Measurements from ENCODE around the gene DNAJC27.

DNA sequence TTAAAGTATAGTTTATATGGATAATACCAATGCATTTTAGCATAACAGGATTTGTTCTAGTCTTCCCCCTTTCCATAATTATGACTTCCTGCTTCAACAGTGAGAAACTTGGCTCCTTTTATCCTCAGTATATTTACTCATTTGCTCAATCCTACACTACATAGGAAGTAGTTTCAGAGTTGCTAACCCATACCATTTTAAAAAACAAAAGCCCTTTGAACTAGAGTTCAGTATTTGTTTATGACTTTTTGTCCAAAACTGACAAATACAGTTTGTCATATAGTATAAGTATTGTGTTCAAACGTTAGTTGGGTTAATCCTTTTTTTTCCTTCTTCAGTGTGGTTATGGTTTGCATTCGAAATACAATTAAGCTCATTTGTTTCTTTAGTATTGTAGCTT is 5.9 kb upstream of the DNAJC27 start:
- TF ChIP-seq, protein P1, sequence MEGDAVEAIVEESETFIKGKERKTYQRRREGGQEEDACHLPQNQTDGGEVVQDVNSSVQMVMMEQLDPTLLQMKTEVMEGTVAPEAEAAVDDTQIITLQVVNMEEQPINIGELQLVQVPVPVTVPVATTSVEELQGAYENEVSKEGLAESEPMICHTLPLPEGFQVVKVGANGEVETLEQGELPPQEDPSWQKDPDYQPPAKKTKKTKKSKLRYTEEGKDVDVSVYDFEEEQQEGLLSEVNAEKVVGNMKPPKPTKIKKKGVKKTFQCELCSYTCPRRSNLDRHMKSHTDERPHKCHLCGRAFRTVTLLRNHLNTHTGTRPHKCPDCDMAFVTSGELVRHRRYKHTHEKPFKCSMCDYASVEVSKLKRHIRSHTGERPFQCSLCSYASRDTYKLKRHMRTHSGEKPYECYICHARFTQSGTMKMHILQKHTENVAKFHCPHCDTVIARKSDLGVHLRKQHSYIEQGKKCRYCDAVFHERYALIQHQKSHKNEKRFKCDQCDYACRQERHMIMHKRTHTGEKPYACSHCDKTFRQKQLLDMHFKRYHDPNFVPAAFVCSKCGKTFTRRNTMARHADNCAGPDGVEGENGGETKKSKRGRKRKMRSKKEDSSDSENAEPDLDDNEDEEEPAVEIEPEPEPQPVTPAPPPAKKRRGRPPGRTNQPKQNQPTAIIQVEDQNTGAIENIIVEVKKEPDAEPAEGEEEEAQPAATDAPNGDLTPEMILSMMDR (IDR thresholded peaks at IDR 0.05; ENCODE audit: poor library complexity): no peak
- no peak for TF ChIP-seq EZH2 (IDR thresholded peaks at IDR 0.05; ENCODE audit: borderline replicate concordance)
- no peak for TF ChIP-seq EZH2phosphoT487 (IDR thresholded peaks at IDR 0.05; ENCODE audit: low read depth, severe bottlenecking, unreplicated experiment)
